ENCODE data around the gene ASB14.

- no peak for TF ChIP-seq CTCF (IDR thresholded peaks at IDR 0.05; ENCODE audit: low read length)
- TF ChIP-seq EZH2 (optimal IDR thresholded peaks at IDR 0.05; ENCODE audit: low read depth, low read length): no peak
- no peak for TF ChIP-seq EZH2phosphoT487 (IDR thresholded peaks at IDR 0.05; ENCODE audit: low read length)
Observed at GRCh38 chr3:57274845-57275244, 17.6 kb downstream of the ASB14 start.

Data from MM.1S (cell line).